Stimulated activated effector memory CD8-positive, alpha-beta T cell treated with anti-CD3 and anti-CD28 coated beads, Interleukin-12 subunit alpha, Interleukin-12 subunit beta, amount 100 ng/mL, for 72 hours (primary cell): ENCODE data around the gene RPS6KB2.

ENCODE experiments used
- ATAC-seq: fragments of 150-1000 bp; cut with Tn5 transposase; 2 replicates; pipeline ENCODE4 v1.10.0; 2021
- DNase-seq, 2 donors: peaks; one replicate each; pipeline ENCODE4 v3.0.0; 2021 to 2022; ENCODE audit warnings: low spot score in 2 of 2
- H3K27ac Mint-ChIP-seq: one replicate; pipeline ENCODE4 v1.8.0; 2022; ENCODE audit warnings: mild to moderate bottlenecking, mixed read lengths
- H3K36me3 Mint-ChIP-seq: one replicate; pipeline ENCODE4 v1.8.0; 2022; ENCODE audit warnings: mild to moderate bottlenecking, mixed read lengths
- H3K4me1 Mint-ChIP-seq: one replicate; pipeline ENCODE4 v1.8.0; 2022; ENCODE audit warnings: mixed read lengths
- H3K4me3 Mint-ChIP-seq: one replicate; pipeline ENCODE4 v1.8.0; 2022; ENCODE audit warnings: mild to moderate bottlenecking, mixed read lengths
- H3K9me3 Mint-ChIP-seq: one replicate; pipeline ENCODE4 v1.8.0; 2022; ENCODE audit warnings: mixed read lengths

RPS6KB2 gene

GRCh38 chr11:67404515-67405195 is 23.6 kb upstream of the RPS6KB2 start:
- H3K4me1 Mint-ChIP-seq: peaks cover 66% of the 10 kb centered on the region
- H3K36me3 Mint-ChIP-seq: peaks cover 73% of the 10 kb centered on the region
- no peaks in the 10 kb centered on the region for H3K9me3 Mint-ChIP-seq
- peak; percentile 2 for ATAC-seq
- DNase-seq: peak in 1 of 2 donors; percentile 72
- peak overlapping the region; percentile 85 for H3K27ac Mint-ChIP-seq
- peak overlapping the region; percentile 86 for H3K4me3 Mint-ChIP-seq

GRCh38 chr11:67405196-67405567 is 23.1 kb upstream of the RPS6KB2 start:
- H3K27ac Mint-ChIP-seq: peak overlapping the region; percentile 85
- no peaks in the 10 kb centered on the region for H3K9me3 Mint-ChIP-seq
- peaks cover 69% of the 10 kb centered on the region for H3K4me1 Mint-ChIP-seq
- no peak for ATAC-seq
- no peak for DNase-seq
- peaks cover 73% of the 10 kb centered on the region for H3K36me3 Mint-ChIP-seq
- peak overlapping the region; percentile 86 for H3K4me3 Mint-ChIP-seq

- Mint-ChIP-seq H3K36me3 (peaks cover 73% of the 10 kb centered on the region), H3K4me3 (peak overlapping the region; percentile 86), H3K27ac (peak overlapping the region; percentile 85), H3K9me3 (no peaks in the 10 kb centered on the region), H3K4me1 (peaks cover 69% of the 10 kb centered on the region)
- DNase-seq (peak in 1 of 2 donors; percentile 57), ATAC-seq (no peak)
Observed at GRCh38 chr11:67405688-67406339, 22.5 kb upstream of the RPS6KB2 start.

- peaks cover 76% of the 10 kb centered on the region for H3K4me1 Mint-ChIP-seq
- peak overlapping the region; percentile 85 for H3K27ac Mint-ChIP-seq
- ATAC-seq (no peak), DNase-seq (peak in 1 of 2 donors; percentile 58)
- peak overlapping the region; percentile 86 for H3K4me3 Mint-ChIP-seq
- H3K36me3 Mint-ChIP-seq: peaks cover 78% of the 10 kb centered on the region
- H3K9me3 Mint-ChIP-seq: no peaks in the 10 kb centered on the region
Observed at GRCh38 chr11:67406420-67406968, 21.8 kb upstream of the RPS6KB2 start.

- ATAC-seq: no peak
Observed at GRCh38 chr11:67406969-67407687, 21.2 kb upstream of the RPS6KB2 start.

GRCh38 chr11:67407688-67408163 is 20.6 kb upstream of the RPS6KB2 start:
- Mint-ChIP-seq H3K4me3 (peak overlapping the region; percentile 86), H3K27ac (peak overlapping the region; percentile 85), H3K4me1 (peaks cover 88% of the 10 kb centered on the region), H3K36me3 (peaks cover 87% of the 10 kb centered on the region), H3K9me3 (no peaks in the 10 kb centered on the region)
- ATAC-seq (no peak), DNase-seq (no peak)

More at GRCh38 chr11:67406969-67407687, 21.2 kb upstream of the RPS6KB2 start:
- peaks cover 82% of the 10 kb centered on the region for H3K4me1 Mint-ChIP-seq
- no peaks in the 10 kb centered on the region for H3K9me3 Mint-ChIP-seq
- H3K4me3 Mint-ChIP-seq: peak overlapping the region; percentile 86
- H3K36me3 Mint-ChIP-seq: peaks cover 81% of the 10 kb centered on the region
- peak in 1 of 2 donors; percentile 57 for DNase-seq
- H3K27ac Mint-ChIP-seq: peak overlapping the region; percentile 85

- peak overlapping the region; percentile 86 for H3K4me3 Mint-ChIP-seq
- peak overlapping the region; percentile 85 for H3K27ac Mint-ChIP-seq
- no peaks in the 10 kb centered on the region for H3K9me3 Mint-ChIP-seq
- H3K36me3 Mint-ChIP-seq: peaks cover 93% of the 10 kb centered on the region
- ATAC-seq: peak; percentile 11
- no peak for DNase-seq
- peaks cover 92% of the 10 kb centered on the region for H3K4me1 Mint-ChIP-seq
Observed at GRCh38 chr11:67408437-67409200, 19.7 kb upstream of the RPS6KB2 start.

GRCh38 chr11:67409261-67409666 is 19.0 kb upstream of the RPS6KB2 start:
- peak in 1 of 2 donors; percentile 83 for DNase-seq
- peak; percentile 78 for ATAC-seq
- Mint-ChIP-seq H3K4me1 (peaks cover 91% of the 10 kb centered on the region), H3K27ac (peak overlapping the region; percentile 85), H3K9me3 (no peaks in the 10 kb centered on the region), H3K36me3 (peaks cover 91% of the 10 kb centered on the region), H3K4me3 (peak overlapping the region; percentile 86)

GRCh38 chr11:67409781-67410368 is 18.4 kb upstream of the RPS6KB2 start:
- Mint-ChIP-seq H3K4me1 (peaks cover 87% of the 10 kb centered on the region), H3K36me3 (peaks cover 88% of the 10 kb centered on the region), H3K9me3 (no peaks in the 10 kb centered on the region), H3K4me3 (peak overlapping the region; percentile 86), H3K27ac (peak overlapping the region; percentile 85)
- DNase-seq: no peak
- ATAC-seq: no peak

- peak overlapping the region; percentile 86 for H3K4me3 Mint-ChIP-seq
- no peaks in the 10 kb centered on the region for H3K9me3 Mint-ChIP-seq
- H3K36me3 Mint-ChIP-seq: peaks cover 83% of the 10 kb centered on the region
- peak overlapping the region; percentile 85 for H3K27ac Mint-ChIP-seq
- ATAC-seq (no peak), DNase-seq (no peak)
- H3K4me1 Mint-ChIP-seq: peaks cover 85% of the 10 kb centered on the region
Observed at GRCh38 chr11:67410369-67410831, 17.9 kb upstream of the RPS6KB2 start.

- DNase-seq (no peak), ATAC-seq (no peak)
- peaks cover 81% of the 10 kb centered on the region for H3K4me1 Mint-ChIP-seq
- H3K4me3 Mint-ChIP-seq: peak overlapping the region; percentile 86
- H3K27ac Mint-ChIP-seq: peak overlapping the region; percentile 85
- peaks cover 75% of the 10 kb centered on the region for H3K36me3 Mint-ChIP-seq
- no peaks in the 10 kb centered on the region for H3K9me3 Mint-ChIP-seq
Observed at GRCh38 chr11:67410984-67411784, 17.1 kb upstream of the RPS6KB2 start.

GRCh38 chr11:67411785-67412152 is 16.5 kb upstream of the RPS6KB2 start:
- peak overlapping the region; percentile 85 for H3K27ac Mint-ChIP-seq
- ATAC-seq (no peak), DNase-seq (no peak)
- no peak overlapping the region for H3K4me3 Mint-ChIP-seq
- no peaks in the 10 kb centered on the region for H3K9me3 Mint-ChIP-seq
- H3K36me3 Mint-ChIP-seq: peaks cover 69% of the 10 kb centered on the region
- H3K4me1 Mint-ChIP-seq: peaks cover 81% of the 10 kb centered on the region

- Mint-ChIP-seq H3K27ac (peak overlapping the region; percentile 85), H3K4me3 (peak overlapping the region; percentile 76), H3K9me3 (no peaks in the 10 kb centered on the region), H3K4me1 (peaks cover 81% of the 10 kb centered on the region), H3K36me3 (peaks cover 60% of the 10 kb centered on the region)
- DNase-seq: no peak
- ATAC-seq: no peak
Observed at GRCh38 chr11:67412495-67413179, 15.7 kb upstream of the RPS6KB2 start.
